LHCN-M2 (cell line): ENCODE measurements around the gene FSCN2. TPM values are rescaled to one million over a fixed set of nuclear protein-coding genes. Genes with fewer than 3 reads are reported as not detected.

ENCODE experiments used
- DNase-seq: peaks from one replicate; pipeline ENCODE4 v3.0.0-alpha.2; 2012; ENCODE audit warnings: low read depth
- total RNA-seq: library from RNA; depleted of rRNA; stranded (reverse); fragments of >200 nt; gene quantifications from 2 replicates; pipeline ENCODE4 v1.2.3, GENCODE V29; 2014

FSCN2 gene
- total RNA-seq, 1 experiment from 2014 or later = 0.29 TPM

- no peak for DNase-seq
Measured at GRCh38 chr17:81489998-81490992, 37.9 kb upstream of the FSCN2 start.

GRCh38 chr17:81491181-81491581 is 37.0 kb upstream of the FSCN2 start:
- no peak for DNase-seq

GRCh38 chr17:81491761-81492160 is 36.4 kb upstream of the FSCN2 start:
- no peak for DNase-seq

GRCh38 chr17:81492202-81492601 is 36.0 kb upstream of the FSCN2 start:
- no peak for DNase-seq

GRCh38 chr17:81492706-81493105 is 35.5 kb upstream of the FSCN2 start:
- DNase-seq = no peak

- no peak for DNase-seq
Measured at GRCh38 chr17:81493198-81494038, 34.8 kb upstream of the FSCN2 start.

GRCh38 chr17:81494626-81495377 is 33.4 kb upstream of the FSCN2 start:
- peak; percentile 42 for DNase-seq

GRCh38 chr17:81498953-81499600 is 29.1 kb upstream of the FSCN2 start:
- no peak for DNase-seq

- no peak for DNase-seq
Measured at GRCh38 chr17:81499601-81499970, 28.6 kb upstream of the FSCN2 start.

- no peak for DNase-seq
Measured at GRCh38 chr17:81500047-81500446, 28.1 kb upstream of the FSCN2 start.

GRCh38 chr17:81502471-81503017 is 25.6 kb upstream of the FSCN2 start:
- no peak for DNase-seq

- no peak for DNase-seq
Measured at GRCh38 chr17:81503619-81504018, 24.6 kb upstream of the FSCN2 start.

GRCh38 chr17:81508639-81509206 is 19.5 kb upstream of the FSCN2 start:
- peak; percentile 43 for DNase-seq

GRCh38 chr17:81509207-81509971 is 18.8 kb upstream of the FSCN2 start:
- no peak for DNase-seq

- DNase-seq = peak; percentile 32
Measured at GRCh38 chr17:81509972-81510784, 18.0 kb upstream of the FSCN2 start.

- DNase-seq = peak; percentile 31
Measured at GRCh38 chr17:81510785-81511553, 17.2 kb upstream of the FSCN2 start.

GRCh38 chr17:81511554-81511803 is 16.7 kb upstream of the FSCN2 start:
- DNase-seq = no peak

- DNase-seq = peak; percentile 32
Measured at GRCh38 chr17:81511804-81512561, 16.2 kb upstream of the FSCN2 start.
